Measurements from ENCODE around the gene CNN2. TPM values are rescaled to one million over a fixed set of nuclear protein-coding genes. Genes with fewer than 3 reads are reported as not detected.
A peak's percentile ranks its signal among the peaks of the same experiment; 100 is the strongest.

Gene CNN2
- total and polyA plus RNA-seq, 2 of the 13 experiments (the other 11 are each of a cell fraction or from before 2014, with no cell fraction given): 63.6 to 70.0 TPM

- no peak for TF ChIP-seq CENPBD1 (CRISPR knock-in tag; IDR thresholded peaks at IDR 0.05; ENCODE audit: borderline replicate concordance, low read depth)
- TF ChIP-seq ZNF775 (CRISPR knock-in tag; IDR thresholded peaks at IDR 0.05; ENCODE audit: borderline replicate concordance): no peak
- no peak for TF ChIP-seq ZNF431 (CRISPR knock-in tag; IDR thresholded peaks at IDR 0.05; ENCODE audit: borderline replicate concordance, low read depth)
- no peak for TF ChIP-seq ZNF432 (CRISPR knock-in tag; IDR thresholded peaks at IDR 0.05; ENCODE audit: borderline replicate concordance)
- TF ChIP-seq ELK4 (CRISPR knock-in tag; IDR thresholded peaks at IDR 0.05; ENCODE audit: borderline replicate concordance): no peak
- no peak for TF ChIP-seq ZNF567 (CRISPR knock-in tag; IDR thresholded peaks at IDR 0.05; ENCODE audit: borderline replicate concordance)
- TF ChIP-seq ATM (IDR thresholded peaks at IDR 0.05; ENCODE audit: borderline replicate concordance): no peak
- TF ChIP-seq FUBP1 (CRISPR knock-in tag; IDR thresholded peaks at IDR 0.05; ENCODE audit: borderline replicate concordance): no peak
- no peak for TF ChIP-seq JARID2 (CRISPR knock-in tag; IDR thresholded peaks at IDR 0.05; ENCODE audit: insufficient replicate concordance)
- no peak for TF ChIP-seq TBP (CRISPR knock-in tag; IDR thresholded peaks at IDR 0.05)
- TF ChIP-seq HOXD1 (CRISPR knock-in tag; IDR thresholded peaks at IDR 0.05): peak; percentile 62; the same call in 1 of the 2 replicates
- 0 out of 2 replicates have a peak, but pooled peaks have one; percentile 51 for TF ChIP-seq RFXAP (CRISPR knock-in tag; IDR thresholded peaks at IDR 0.05; ENCODE audit: borderline replicate concordance)
- no peak for TF ChIP-seq THRA (CRISPR knock-in tag; IDR thresholded peaks at IDR 0.05; ENCODE audit: borderline replicate concordance)
- TF ChIP-seq ZBTB38 (CRISPR knock-in tag; IDR thresholded peaks at IDR 0.05): peak; percentile 93
- no peak for TF ChIP-seq ELF4 (CRISPR knock-in tag; IDR thresholded peaks at IDR 0.05; ENCODE audit: borderline replicate concordance)
- no peak for TF ChIP-seq NFE2L2 (IDR thresholded peaks at IDR 0.05; ENCODE audit: low read length)
- TF ChIP-seq RFX3 (CRISPR knock-in tag; IDR thresholded peaks at IDR 0.05): no peak
- no peak for TF ChIP-seq TRIM22 (IDR thresholded peaks at IDR 0.05)
- TF ChIP-seq XRCC5 (optimal IDR thresholded peaks at IDR 0.05; ENCODE audit: low read length): no peak
- no peak; the same call in 1 of the 2 replicates for TF ChIP-seq TBX3 (IDR thresholded peaks at IDR 0.05; ENCODE audit: borderline replicate concordance)
- peak; percentile 63 for TF ChIP-seq SALL1 (CRISPR knock-in tag; IDR thresholded peaks at IDR 0.05)
- TF ChIP-seq ZC3H4 (CRISPR knock-in tag; IDR thresholded peaks at IDR 0.05; ENCODE audit: borderline replicate concordance): no peak
- no peak for TF ChIP-seq ZFP62 (CRISPR knock-in tag; IDR thresholded peaks at IDR 0.05)
- no peak for TF ChIP-seq SSRP1 (CRISPR knock-in tag; IDR thresholded peaks at IDR 0.05)
- TF ChIP-seq ZNF24 (IDR thresholded peaks at IDR 0.05): no peak
Measured at GRCh38 chr19:984165-984967, 42.0 kb upstream of the CNN2 start, which contains the start of gene WDR18 (continued).

Data from HepG2 (cell line).